ENCODE data around the gene ABCA10. TPM values are rescaled to one million over a fixed set of nuclear protein-coding genes. Genes with fewer than 3 reads are reported as not detected.
"Not testable (repeated sequence)": the region's sequence is repeated elsewhere in the genome, so short reads cannot be mapped to it uniquely, and the experiment has no call there.

The ABCA10 gene
- polyA plus RNA-seq, 3 donors: 1.5 to 1.8 (median 1.8) TPM

DNA sequence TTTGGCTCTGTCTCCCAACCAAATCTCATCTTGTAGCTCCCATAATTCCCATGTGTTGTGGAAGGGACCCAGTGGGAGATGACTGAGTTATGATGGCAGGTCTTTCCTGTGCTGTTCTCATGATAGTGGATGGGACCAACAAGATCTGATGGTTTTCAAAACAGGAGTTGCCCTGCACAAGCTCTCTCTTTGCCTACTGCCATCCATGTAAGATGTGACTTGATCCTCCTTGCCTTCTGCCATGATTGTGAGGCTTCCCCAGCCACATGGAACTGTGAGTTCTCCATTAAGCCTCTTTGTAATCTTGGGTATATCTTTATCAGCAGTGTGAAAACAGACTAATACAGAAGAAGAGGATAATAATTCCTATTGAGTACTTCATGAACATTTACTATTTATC lies 60.0 kb downstream of the ABCA10 start:
- not testable (repeated sequence) for DNase-seq (ENCODE audit: low read depth in 3 of 3, low spot score in 2 of 3)

DNA sequence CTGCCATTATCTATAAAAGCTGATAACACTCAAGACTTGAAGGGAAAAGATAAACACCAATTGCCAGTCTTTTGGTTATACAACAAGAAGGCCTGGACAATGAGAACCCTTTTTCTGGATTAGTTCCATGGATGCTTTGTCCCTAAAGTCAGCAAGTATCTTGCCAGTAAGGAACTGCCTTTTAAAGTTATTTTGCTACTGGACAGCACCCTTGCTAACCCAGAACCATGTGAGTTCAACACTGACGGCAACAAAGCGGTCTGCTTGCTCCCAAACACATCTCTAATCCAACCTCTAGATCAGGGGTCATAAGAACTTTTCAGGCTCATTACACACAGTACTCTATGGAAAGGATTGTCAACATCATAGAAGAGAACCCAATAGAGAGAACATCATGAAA lies 61.7 kb downstream of the ABCA10 start:
- DNase-seq (ENCODE audit: low read depth in 3 of 3, low spot score in 2 of 3): no peak

GRCh38 chr17:69164206-69164605 lies 64.4 kb downstream of the ABCA10 start:
- no peak for DNase-seq (ENCODE audit: low read depth in 3 of 3, low spot score in 2 of 3)

DNA sequence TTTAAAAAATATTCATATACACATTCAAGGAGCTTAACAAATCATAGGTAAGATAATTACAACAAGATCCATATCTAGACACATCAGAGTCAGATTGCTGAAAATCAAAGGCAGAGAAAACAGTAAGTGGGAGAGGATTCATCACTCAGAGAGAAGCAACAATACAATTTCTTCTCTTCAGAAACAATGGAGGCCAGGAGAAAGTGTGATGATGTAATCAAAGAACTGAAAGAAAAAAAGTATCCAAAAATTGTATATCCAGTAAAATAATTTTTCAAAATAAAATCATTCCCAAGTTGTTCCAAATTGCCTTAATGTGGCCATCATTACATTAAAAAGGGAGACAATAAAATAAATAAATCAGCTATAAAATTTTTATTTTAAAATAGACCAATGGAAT lies 69.2 kb downstream of the ABCA10 start:
- no peak for DNase-seq (ENCODE audit: low read depth in 3 of 3, low spot score in 2 of 3)

DNA sequence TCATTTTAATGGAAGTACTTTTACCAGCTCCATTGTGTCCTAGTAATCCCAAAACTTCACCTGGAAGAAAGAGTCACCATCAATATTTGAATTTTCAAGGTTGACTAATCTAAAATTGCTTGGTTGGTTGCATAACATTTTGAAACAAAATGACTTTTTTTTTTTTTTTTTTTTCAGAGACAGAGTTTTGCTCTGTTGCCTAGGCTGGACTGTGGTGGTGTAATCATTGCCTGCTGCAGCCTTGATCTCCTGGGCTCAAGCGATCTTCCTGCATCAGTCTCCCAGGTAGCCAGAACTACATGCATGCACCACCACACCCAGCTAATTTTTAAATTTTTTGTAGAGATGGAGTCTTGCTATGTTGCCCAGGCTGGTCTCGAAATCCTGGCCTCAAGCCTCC lies 74.4 kb downstream of the ABCA10 start:
- no peak for DNase-seq (ENCODE audit: low read depth in 3 of 3, low spot score in 2 of 3)

DNA sequence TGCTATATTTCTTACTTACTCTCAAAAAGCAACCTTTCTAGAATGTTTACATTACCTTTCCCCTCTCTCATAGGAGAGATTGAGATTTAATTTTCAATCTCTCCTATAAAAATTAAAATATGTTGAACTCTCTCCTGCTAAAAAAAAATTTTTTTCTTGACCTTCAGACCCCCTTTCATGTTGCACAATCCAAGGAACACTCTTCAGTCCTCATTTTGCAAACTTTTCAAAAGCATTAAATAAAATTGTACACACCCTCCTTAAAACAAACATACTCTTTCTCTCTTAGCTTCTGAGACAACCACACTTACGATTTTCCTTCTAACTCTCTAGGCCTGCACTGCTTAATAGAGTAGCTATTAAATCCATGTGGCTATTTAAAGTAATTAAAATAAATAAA lies 78.3 kb downstream of the ABCA10 start:
- DNase-seq (ENCODE audit: low read depth in 3 of 3, low spot score in 2 of 3): no peak

GRCh38 chr17:69147460-69147859 lies 81.2 kb downstream of the ABCA10 start:
- no peak for DNase-seq (ENCODE audit: low read depth in 3 of 3, low spot score in 2 of 3)

DNA sequence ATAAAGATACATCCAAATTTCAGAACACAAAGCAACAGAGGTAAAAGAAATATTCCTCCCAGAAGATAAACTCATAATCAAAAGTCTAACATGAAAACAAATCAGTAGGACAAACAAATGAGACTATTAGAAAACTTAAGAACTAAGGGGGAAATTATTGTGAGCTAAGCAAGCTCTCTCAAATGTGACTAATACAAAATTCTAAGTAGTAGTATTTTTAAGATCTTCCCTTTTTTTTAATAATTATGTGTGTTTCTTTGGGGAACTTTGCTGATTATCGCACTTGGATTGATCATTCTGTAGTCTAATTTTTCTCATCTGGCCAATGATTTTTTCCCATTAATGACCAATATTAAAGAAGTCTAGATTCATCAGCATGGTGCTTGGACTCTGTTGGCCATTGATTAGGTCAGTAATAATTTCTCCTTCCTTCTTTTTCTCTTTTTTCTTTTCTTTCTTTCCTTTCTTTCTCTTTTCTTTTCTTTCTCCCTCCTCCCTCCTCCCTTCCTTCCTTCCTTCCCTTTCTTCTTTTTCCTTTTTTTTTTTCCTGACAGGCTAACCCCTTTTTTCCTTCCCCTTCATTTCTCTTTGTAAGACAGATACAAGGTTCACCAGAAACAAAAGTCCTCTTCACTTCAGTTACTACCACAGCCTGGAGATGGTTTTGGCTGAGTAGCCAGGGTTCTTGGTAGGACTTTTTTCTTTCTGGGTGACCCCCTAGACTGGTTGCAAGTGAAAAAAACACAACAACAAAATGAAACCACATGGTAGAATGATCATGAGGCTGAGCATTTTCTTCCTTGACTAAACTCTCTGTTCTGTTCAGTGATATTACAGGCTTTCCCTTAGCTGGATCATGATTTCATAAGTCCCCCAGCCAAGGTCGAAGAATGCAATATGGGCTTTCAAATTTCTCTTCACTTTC lies 84.0 kb downstream of the ABCA10 start:
- DNase-seq (ENCODE audit: low read depth in 3 of 3, low spot score in 2 of 3): no peak

DNA sequence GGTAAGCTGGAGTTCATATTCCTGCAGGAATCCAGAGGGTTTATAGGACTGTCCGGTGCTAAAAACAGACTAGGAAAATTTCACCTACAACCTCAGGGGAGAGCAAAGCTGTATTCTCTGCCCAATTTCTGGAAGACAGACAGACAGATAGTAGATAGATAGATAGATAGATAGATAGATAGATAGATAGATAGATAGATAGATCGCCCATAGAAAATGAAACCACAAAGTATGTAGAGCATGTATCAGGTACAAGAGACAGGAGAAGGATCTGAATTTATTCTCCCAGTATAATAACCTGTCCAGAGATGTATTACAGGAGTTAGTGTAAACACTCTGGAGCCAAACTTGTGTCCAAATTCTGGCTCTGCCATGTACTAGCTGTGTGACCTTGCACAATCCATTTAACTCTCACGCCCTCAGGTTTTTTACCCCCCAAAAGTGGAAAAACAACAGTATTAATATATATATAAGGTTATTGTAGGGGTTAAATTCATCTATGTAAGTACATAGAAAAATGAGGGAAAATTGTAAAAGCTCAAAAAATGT lies 84.9 kb downstream of the ABCA10 start:
- no peak for DNase-seq (ENCODE audit: low read depth in 3 of 3, low spot score in 2 of 3)

- DNase-seq (ENCODE audit: low read depth in 3 of 3, low spot score in 2 of 3): no peak
Measured at GRCh38 chr17:69143151-69143550, 85.5 kb downstream of the ABCA10 start.

DNA sequence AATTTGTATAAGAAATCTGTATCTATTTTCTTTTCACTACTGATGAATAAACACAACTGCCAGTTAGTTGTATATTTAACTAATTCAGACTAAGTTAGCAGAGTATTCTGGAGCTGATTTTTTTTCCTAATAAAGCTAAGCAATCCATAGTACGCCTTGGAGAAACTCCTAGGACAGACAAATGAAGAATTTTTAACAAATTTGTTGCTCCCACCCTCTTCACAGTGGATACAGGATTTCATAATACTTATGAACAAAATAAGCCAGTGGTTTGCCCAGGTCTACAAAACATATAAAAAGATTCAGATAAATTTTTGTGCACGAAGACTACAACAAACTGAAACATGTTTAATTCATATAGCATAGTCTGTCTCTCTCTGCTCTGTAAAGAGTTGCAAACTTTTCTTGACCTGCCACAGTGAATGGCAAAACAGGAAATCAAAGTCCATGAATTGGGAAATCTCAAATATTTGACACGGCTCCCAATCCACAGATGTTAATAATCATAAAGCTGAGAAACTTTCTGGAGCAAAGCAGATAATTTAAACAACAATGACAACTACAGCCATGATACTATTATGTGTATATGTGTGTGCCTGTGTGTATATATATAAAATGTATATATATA lies 86.3 kb downstream of the ABCA10 start:
- DNase-seq (ENCODE audit: low read depth in 3 of 3, low spot score in 2 of 3): peak in 1 of 3 donors; percentile 3

DNA sequence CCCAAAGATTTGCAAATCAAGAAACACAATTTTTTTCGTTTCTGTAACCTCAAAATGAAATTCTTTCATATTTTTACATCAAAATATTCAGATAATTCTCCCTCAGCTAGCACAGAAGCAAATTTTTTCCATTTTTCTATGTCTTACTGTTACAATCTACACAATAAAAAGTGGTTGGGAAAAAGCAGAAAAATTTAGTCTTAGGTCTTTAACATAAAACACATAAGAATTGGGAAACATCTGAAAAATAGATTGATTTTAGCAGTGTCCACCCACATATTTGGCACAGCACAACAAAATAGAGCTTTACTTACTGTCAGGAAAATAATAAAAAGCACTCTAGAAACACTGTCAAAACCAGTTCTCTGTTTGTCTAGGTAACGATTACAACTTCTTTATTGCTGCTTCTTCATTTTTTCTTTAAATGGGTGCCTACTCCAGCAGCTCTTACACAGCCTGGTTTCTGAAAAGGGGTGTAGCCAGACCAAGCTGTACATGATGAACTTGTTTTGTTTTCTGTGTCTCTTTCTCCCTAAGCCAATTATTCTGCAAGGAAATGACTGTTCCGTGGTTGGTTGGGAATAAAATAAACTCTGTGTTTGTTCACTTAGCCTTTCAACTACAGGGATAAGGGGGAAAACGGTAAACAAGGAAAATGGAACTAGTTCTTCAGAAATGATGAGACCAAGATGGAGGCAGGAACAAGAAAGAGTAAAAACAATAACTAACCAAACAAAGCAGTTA lies 87.0 kb downstream of the ABCA10 start, which contains the start of gene ABCA6:
Gene ABCA6, minus strand, starts transcription at position 465 of the 744 bp plus-strand sequence. CDS start 1,192 bp downstream, outside the sequence.
- peak in 1 of 3 donors; percentile 3 for DNase-seq (ENCODE audit: low read depth in 3 of 3, low spot score in 2 of 3)

GRCh38 chr17:69134112-69134511 lies 94.5 kb downstream of the ABCA10 start:
- no peak for DNase-seq (ENCODE audit: low read depth in 3 of 3, low spot score in 2 of 3)

GRCh38 chr17:69130627-69131296 lies 97.9 kb downstream of the ABCA10 start:
- DNase-seq (ENCODE audit: low read depth in 3 of 3, low spot score in 2 of 3): no peak

- no peak for DNase-seq (ENCODE audit: low read depth in 3 of 3, low spot score in 2 of 3)
Measured at GRCh38 chr17:69123626-69124025, 105.0 kb downstream of the ABCA10 start.

DNA sequence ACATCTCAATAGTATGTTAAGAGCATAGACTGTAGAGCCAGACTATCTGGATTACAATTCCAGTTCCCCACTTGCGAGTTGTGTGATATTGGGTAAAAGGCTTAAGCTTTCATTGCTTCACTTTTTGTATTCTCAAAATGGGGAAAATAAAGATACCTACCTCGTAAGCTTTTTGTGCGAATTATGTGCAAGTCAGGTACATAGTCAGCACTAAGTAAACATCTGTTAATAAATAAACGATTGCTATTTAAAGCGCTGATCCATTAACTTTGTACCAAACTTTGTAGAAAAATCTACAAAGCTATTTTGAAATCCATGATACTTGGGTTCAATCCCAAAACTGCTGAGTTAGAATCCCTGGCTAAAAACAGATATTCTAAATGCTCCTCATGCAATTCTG lies 106.6 kb downstream of the ABCA10 start:
- no peak for DNase-seq (ENCODE audit: low read depth in 3 of 3, low spot score in 2 of 3)

DNA sequence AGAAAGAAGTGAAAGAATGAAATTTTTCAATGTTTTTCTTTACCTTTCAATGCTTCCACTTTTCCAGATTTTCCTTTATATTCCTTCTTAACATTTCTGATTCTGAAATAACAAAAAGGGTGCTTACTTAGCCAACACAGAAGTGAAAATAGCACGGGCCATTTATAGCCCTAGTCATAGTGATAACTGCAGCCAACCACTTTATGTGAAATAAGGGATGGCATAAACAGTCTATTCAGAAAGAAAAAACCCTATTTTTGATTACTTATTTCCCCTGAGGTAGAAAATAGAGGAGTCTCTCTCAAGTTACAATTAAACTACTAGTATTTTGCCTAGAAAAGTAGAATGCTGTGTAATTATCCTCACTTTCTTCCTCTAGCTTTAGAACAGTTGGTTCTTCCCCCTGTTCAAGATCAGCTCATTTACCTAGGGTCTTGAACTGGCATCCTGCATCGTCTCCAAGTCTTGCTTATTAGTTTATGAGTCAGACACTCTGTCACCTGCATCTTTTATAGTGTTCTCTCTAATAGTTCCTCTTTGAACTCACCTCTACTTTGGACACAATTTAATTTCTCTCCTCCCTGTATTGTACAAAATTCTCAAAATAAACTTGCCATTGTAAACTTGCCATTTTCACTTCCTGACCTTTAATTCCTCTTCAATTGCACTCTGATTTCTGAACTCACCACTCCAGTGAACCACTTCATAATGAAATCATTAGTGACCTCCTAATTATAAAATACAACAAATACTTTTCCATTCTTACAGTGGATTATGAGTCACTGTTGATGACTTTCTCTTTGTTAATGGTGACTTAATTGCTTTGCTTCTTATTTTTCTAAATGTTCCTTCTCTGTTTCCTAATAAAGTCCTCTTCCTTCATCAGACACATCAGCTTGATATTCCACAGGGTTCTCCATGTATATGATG lies 110.5 kb downstream of the ABCA10 start:
- no peak for DNase-seq (ENCODE audit: low read depth in 3 of 3, low spot score in 2 of 3)

DNA sequence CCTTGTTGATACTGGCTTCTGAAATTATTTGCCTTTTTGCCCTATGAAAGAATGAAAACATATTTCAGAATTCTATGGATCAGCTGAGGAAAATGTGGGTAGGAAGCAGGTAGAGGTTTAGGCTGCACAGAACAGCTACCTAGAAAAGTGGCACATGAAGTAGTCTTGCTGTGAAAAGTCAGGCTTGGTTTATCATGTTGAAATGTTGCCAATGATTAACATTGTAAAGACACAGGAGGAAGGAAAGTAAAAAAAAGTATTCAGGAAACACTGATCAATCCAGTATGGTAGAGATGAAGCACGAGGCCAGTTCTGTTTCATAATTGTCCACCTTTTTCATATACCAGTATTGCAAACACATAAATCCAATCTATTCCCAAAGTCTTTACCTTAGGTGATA lies 116.8 kb downstream of the ABCA10 start:
- no peak for DNase-seq (ENCODE audit: low read depth in 3 of 3, low spot score in 2 of 3)

Data from right renal cortex interstitium (tissue), 3 donors.